ENCODE results near the gene KNDC1. TPM values are rescaled to one million over a fixed set of nuclear protein-coding genes. Genes with fewer than 3 reads are reported as not detected.

The KNDC1 gene
- total and polyA plus RNA-seq, 2 of the 13 experiments (the other 11 are each of a cell fraction or from before 2014, with no cell fraction given), result 0.69 TPM; not detected in 1

DNA sequence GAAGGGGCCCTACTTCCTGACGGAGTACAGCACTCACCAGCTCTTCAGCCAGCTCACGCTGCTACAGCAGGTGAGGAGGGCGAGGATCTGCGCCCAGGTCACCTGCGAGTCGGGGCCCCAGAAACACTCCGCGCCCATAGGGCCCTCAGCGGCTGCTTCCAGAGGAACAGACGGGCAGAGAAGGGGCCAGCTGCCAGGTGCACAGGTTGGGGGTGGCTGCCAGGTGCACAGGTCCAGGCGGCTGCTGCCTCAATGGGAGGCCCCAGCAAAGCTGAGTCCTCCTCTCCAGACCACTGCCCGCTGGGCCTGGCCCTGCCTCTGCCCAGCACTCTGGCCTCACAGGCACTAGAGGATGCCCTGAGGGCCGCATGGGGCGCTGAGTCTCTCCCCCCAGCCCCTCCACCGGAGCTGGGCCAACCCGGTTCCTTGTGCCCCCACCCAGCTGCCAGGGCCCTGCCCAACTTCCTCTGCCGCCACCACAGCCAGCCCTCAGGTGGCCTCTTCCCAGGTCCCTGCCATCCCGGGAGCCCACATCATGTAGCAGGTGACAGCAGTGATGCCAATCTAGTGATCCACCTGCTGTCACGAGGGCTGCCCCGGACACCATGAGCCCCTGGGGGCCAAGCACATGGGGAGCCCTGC is 53.0 kb downstream of the KNDC1 start:
- H3K9ac ChIP-seq (ENCODE audit: insufficient read depth, low read depth, low read length), result no peak overlapping the region
- peaks cover 7 to 60% of the 10 kb centered on the region in 2 experiments; a peak in 4 of 5 replicates for H3K27me3 ChIP-seq (ENCODE audit: control insufficient read depth in 1 of 2, insufficient read depth in 2 of 2, low read length in 2 of 2)
- DNase-seq (ENCODE audit: low spot score) (no peak), ATAC-seq (no peak), FAIRE-seq (no peak)
- TF ChIP-seq ZNF644 (CRISPR knock-in tag; IDR thresholded peaks at IDR 0.05; ENCODE audit: low read depth) (no peak), EZH2 (conservative IDR thresholded peaks at IDR 0.05; ENCODE audit: low read depth, low read length) (peak; percentile 51; the same call in 1 of the 2 replicates)
- no peaks in the 10 kb centered on the region for H3K79me2 ChIP-seq (ENCODE audit: insufficient read depth, low read length)
- H3K27ac ChIP-seq (ENCODE audit: extremely low read length, insufficient read depth, low read length), result no peak overlapping the region
- in situ Hi-C loops (cut with HindIII; ENCODE audit: extremely low pct_ligation_motif_present, low pct_unique_long_range_greater_than_20kb), result no loop called here
- ChIA-PET POLR2A (no interaction called here), CTCF (ENCODE audit: low intra/inter-chr PET ratio, low total read pairs) (no interaction called here)
- no peak overlapping the region for H2AFZ ChIP-seq (ENCODE audit: low read length)
- no peaks in the 10 kb centered on the region for H3K9me3 ChIP-seq (ENCODE audit: low read length)
- H3K4me3 ChIP-seq (replicated peaks in 1 of 3; ENCODE audit: insufficient read depth in 1 of 3, low read depth in 2 of 3, low read length in 3 of 3), result no peak overlapping the region
- intact Hi-C loops (cut with micrococcal nuclease; ENCODE audit: unreplicated experiment), result no loop called here
- no peak overlapping the region for H3K4me2 ChIP-seq (ENCODE audit: low read depth, low read length)
- H4K20me1 ChIP-seq (ENCODE audit: insufficient read depth, low read length), result peaks cover 5% of the 10 kb centered on the region; the same call in 1 of the 2 replicates
- no peaks in the 10 kb centered on the region for H3K4me1 ChIP-seq (ENCODE audit: insufficient read depth, low read length)
- BruUV-seq (replicated peaks), result no TSS peak
- WGBS (ENCODE audit: low lambda C conversion rate), result 63% methylated on average over 4 of the region's 20 CpGs
- H3K36me3 ChIP-seq (replicated peaks in 1 of 2; ENCODE audit: control insufficient read depth in 1 of 2, insufficient read depth in 2 of 2, low read length in 2 of 2), result no peaks in the 10 kb centered on the region

DNA sequence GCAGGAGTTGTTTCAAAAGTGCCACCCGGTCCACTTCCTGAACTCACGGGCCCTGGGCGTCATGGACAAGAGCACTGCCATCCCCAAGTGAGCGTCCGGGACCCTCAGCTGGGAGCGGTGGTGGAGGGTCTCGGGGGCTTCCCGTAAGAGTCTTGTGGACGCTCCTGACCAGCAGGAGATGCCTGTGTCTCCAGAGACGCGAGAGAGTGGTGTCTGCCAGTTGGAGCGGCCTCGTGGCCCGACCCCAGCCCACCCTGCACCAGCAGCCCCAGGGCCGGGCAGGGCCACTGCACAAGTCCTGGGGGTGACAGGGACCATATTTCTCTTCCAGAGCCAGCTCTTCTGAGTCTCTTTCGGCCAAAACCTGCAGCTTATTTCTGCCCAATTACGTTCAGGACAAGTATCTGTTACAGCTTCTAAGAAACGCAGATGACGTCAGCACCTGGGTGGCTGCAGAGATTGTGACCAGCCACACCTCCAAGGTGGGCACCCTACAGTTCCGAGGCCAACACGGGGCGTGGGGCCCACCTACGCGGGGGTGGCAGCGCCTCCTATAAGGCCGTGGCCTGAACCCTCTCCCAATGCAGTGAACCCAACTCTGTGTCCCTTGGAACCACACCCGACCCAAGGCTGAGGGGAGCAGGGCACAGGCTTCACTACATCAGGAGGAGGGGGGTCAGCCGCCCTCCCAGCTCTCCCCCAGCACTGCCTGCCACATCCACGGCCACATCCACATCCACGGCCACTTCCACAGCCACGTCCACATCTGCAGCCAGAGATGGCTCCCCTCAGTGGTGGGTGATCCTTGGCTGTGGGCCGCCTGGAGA is 53.8 kb downstream of the KNDC1 start:
- Histone ChIP-seq H3K27ac (ENCODE audit: extremely low read length, insufficient read depth, low read length) (no peak overlapping the region), H3K27me3 (ENCODE audit: control insufficient read depth in 1 of 2, insufficient read depth in 2 of 2, low read length in 2 of 2) (peaks cover 8 to 65% of the 10 kb centered on the region in 2 experiments; a peak in 4 of 5 replicates), H3K36me3 (replicated peaks in 1 of 2; ENCODE audit: control insufficient read depth in 1 of 2, insufficient read depth in 2 of 2, low read length in 2 of 2) (no peaks in the 10 kb centered on the region), H3K79me2 (ENCODE audit: insufficient read depth, low read length) (no peaks in the 10 kb centered on the region), H2AFZ (ENCODE audit: low read length) (no peak overlapping the region), H3K9ac (ENCODE audit: insufficient read depth, low read depth, low read length) (no peak overlapping the region), H4K20me1 (ENCODE audit: insufficient read depth, low read length) (peaks cover 5% of the 10 kb centered on the region; the same call in 1 of the 2 replicates), H3K4me2 (ENCODE audit: low read depth, low read length) (no peak overlapping the region), H3K4me3 (replicated peaks in 1 of 3; ENCODE audit: insufficient read depth in 1 of 3, low read depth in 2 of 3, low read length in 3 of 3) (no peak overlapping the region), H3K4me1 (ENCODE audit: insufficient read depth, low read length) (no peaks in the 10 kb centered on the region), H3K9me3 (ENCODE audit: low read length) (no peaks in the 10 kb centered on the region)
- ChIA-PET CTCF (ENCODE audit: low intra/inter-chr PET ratio, low total read pairs) (no interaction called here), POLR2A (no interaction called here)
- intact Hi-C loops (cut with micrococcal nuclease; ENCODE audit: unreplicated experiment) (no loop called here), in situ Hi-C loops (cut with HindIII; ENCODE audit: extremely low pct_ligation_motif_present, low pct_unique_long_range_greater_than_20kb) (no loop called here)
- WGBS (ENCODE audit: low lambda C conversion rate), result 8% methylated on average over 5 of the region's 32 CpGs
- DNase-seq (ENCODE audit: low spot score), result no peak
- no peak for ATAC-seq
- FAIRE-seq, result no peak
- BruUV-seq (replicated peaks), result no TSS peak
- peak; percentile 90 for TF ChIP-seq ATF7 (IDR thresholded peaks at IDR 0.05)
- no peak for TF ChIP-seq ATF7 (CRISPR knock-in tag; IDR thresholded peaks at IDR 0.05)
- TF ChIP-seq NBN (conservative IDR thresholded peaks at IDR 0.05), result no peak
- TF ChIP-seq ZBTB38 (CRISPR knock-in tag; IDR thresholded peaks at IDR 0.05), result no peak
- TF ChIP-seq, protein P1, sequence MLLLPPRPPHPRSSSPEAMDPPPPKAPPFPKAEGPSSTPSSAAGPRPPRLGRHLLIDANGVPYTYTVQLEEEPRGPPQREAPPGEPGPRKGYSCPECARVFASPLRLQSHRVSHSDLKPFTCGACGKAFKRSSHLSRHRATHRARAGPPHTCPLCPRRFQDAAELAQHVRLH (CRISPR knock-in tag; IDR thresholded peaks at IDR 0.05; ENCODE audit: borderline replicate concordance, low read depth), result no peak
- no peak for TF ChIP-seq ETV5 (CRISPR knock-in tag; IDR thresholded peaks at IDR 0.05; ENCODE audit: borderline replicate concordance)
- no peak for TF ChIP-seq HMGA1 (CRISPR knock-in tag; conservative IDR thresholded peaks at IDR 0.05)
- TF ChIP-seq, protein P2, sequence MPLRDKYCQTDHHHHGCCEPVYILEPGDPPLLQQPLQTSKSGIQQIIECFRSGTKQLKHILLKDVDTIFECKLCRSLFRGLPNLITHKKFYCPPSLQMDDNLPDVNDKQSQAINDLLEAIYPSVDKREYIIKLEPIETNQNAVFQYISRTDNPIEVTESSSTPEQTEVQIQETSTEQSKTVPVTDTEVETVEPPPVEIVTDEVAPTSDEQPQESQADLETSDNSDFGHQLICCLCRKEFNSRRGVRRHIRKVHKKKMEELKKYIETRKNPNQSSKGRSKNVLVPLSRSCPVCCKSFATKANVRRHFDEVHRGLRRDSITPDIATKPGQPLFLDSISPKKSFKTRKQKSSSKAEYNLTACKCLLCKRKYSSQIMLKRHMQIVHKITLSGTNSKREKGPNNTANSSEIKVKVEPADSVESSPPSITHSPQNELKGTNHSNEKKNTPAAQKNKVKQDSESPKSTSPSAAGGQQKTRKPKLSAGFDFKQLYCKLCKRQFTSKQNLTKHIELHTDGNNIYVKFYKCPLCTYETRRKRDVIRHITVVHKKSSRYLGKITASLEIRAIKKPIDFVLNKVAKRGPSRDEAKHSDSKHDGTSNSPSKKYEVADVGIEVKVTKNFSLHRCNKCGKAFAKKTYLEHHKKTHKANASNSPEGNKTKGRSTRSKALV (CRISPR knock-in tag; IDR thresholded peaks at IDR 0.05), result no peak
- peak; percentile 92 for TF ChIP-seq CREB1 (IDR thresholded peaks at IDR 0.05)
- no peak for TF ChIP-seq CREB1 (CRISPR knock-in tag; IDR thresholded peaks at IDR 0.05)
- no peak for TF ChIP-seq KAT7 (CRISPR knock-in tag; IDR thresholded peaks at IDR 0.05; ENCODE audit: borderline replicate concordance)

Data from HepG2 (cell line).